ENCODE measurements around the gene AKR7A3. TPM values are rescaled to one million over a fixed set of nuclear protein-coding genes. Genes with fewer than 3 reads are reported as not detected.

The AKR7A3 gene
- total RNA-seq, 2 donors from 2014 or later, result 2.5 to 3.9 TPM

DNA sequence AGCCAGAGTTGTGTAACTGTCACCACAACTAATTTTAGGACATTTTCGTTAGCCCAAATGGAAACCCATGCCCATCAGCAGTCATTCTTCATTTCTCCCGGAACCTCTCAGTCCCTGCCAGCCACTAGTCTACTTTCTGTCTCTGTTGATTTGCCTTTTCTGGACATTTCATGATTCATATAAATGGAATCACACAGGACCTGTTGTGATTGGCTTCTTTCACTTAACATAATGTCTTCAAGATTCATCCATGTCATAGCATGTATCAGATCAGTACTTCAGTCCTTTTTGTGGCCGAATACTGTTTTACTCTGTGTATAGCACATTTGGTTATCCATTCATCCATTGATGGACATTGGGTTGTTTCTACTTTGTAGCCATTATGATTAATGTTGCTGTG lies 30.6 kb upstream of the AKR7A3 start:
- Histone ChIP-seq H3K36me3 (peaks cover 10% of the 10 kb centered on the region), H3K4me3 (no peak overlapping the region), H3K9me3 (no peaks in the 10 kb centered on the region), H3K4me1 (ENCODE audit: control insufficient read depth in 1 of 2, low read depth in 2 of 2) (peaks cover 9 to 11% of the 10 kb centered on the region in 2 donors), H3K27me3 (replicated peaks; ENCODE audit: insufficient read depth) (no peaks in the 10 kb centered on the region), H3K27ac (no peak overlapping the region)
- ATAC-seq (ENCODE audit: insufficient number of reproducible peaks, low FRiP score, low read depth) (no peak), DNase-seq (ENCODE audit: low spot score) (no peak)
- TF ChIP-seq, protein P1, sequence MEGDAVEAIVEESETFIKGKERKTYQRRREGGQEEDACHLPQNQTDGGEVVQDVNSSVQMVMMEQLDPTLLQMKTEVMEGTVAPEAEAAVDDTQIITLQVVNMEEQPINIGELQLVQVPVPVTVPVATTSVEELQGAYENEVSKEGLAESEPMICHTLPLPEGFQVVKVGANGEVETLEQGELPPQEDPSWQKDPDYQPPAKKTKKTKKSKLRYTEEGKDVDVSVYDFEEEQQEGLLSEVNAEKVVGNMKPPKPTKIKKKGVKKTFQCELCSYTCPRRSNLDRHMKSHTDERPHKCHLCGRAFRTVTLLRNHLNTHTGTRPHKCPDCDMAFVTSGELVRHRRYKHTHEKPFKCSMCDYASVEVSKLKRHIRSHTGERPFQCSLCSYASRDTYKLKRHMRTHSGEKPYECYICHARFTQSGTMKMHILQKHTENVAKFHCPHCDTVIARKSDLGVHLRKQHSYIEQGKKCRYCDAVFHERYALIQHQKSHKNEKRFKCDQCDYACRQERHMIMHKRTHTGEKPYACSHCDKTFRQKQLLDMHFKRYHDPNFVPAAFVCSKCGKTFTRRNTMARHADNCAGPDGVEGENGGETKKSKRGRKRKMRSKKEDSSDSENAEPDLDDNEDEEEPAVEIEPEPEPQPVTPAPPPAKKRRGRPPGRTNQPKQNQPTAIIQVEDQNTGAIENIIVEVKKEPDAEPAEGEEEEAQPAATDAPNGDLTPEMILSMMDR (IDR thresholded peaks at IDR 0.05), result no peak

DNA sequence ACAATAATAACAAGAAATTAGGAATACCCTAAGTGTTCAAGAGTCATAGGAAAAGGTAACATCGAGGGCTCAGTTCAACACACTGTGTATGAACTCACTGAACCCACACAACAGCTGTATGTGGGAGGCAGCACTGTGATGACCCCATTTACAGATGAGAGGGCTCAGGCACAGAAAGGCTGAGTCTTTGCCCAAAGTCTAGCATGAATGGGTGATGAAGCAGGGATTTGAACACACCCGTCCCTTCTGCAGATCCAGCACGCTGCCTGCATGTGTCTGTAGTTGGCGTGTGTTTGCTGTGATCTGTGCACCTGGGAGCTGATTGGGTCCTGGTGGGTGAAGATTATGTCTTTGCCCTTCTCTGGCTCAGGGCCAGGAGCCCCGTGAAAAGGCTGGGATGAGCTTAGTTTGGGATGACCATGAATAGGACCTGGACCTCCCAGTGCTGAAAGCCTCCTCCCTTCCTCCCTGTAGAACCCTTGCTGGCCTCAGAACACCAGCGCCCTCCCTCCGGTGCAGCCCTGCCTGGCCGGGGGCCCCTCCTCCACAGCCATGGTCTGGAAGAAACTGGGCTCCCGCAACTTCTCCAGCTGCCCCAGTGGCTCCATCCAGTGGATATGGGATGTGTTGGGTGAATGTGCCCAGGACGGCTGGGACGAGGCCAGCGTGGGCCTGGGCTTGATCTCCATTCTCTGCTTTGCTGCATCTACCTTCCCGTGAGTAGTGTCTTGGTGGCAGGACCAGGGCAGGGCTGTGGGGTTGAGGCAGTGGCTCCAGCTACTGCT lies 28.7 kb upstream of the AKR7A3 start:
- Histone ChIP-seq H3K27ac (no peak overlapping the region), H3K27me3 (replicated peaks; ENCODE audit: insufficient read depth) (no peaks in the 10 kb centered on the region), H3K4me3 (no peak overlapping the region), H3K36me3 (peaks cover 10% of the 10 kb centered on the region), H3K9me3 (no peaks in the 10 kb centered on the region), H3K4me1 (ENCODE audit: control insufficient read depth in 1 of 2, low read depth in 2 of 2) (peaks cover 23 to 24% of the 10 kb centered on the region in 2 donors)
- no peak for DNase-seq (ENCODE audit: low spot score)
- no peak for ATAC-seq (ENCODE audit: insufficient number of reproducible peaks, low FRiP score, low read depth)
- TF ChIP-seq, protein P1 (IDR thresholded peaks at IDR 0.05), result no peak

DNA sequence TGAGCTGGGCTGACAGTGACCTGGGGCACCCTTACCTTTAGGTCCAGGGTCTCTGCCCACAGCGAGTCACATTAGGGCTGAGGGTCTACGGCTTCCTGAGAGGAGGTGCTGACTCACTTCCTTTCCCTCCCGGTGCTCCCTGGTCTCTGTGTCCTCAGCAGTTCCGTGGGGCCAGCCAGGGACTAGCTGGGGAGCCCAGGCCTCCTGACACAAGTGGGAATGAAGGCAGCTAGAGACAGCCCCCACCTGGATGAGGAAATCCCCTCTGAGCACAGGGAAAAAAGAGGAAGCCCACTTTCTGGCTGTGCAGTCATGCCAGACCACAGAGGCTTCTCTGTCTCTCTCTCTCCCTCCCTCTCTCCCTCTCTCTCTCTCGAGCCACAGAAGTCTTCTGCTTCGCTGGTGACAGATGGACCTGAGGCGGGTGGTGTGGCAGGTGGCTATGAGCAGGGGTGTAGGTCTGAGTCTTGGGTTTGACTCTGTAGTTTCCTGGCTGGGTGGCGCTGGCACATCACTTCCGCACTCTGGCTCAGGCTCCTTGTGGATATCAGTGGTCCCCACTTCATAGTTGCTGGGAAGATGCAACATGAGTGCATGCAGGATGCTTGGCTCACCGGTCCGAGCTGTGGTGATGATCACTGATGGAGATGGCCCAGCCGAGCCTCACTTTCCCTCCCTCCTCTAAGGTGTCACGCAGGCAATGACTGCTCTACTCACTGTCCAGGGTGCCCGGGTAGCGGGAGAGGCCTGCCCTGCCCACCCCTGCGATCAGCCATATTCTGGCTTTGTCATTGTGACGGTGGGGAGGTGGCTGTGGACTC lies 27.0 kb upstream of the AKR7A3 start:
- TF ChIP-seq, protein P1 (IDR thresholded peaks at IDR 0.05), result no peak
- no peak for ATAC-seq (ENCODE audit: insufficient number of reproducible peaks, low FRiP score, low read depth)
- no peak for DNase-seq (ENCODE audit: low spot score)

DNA sequence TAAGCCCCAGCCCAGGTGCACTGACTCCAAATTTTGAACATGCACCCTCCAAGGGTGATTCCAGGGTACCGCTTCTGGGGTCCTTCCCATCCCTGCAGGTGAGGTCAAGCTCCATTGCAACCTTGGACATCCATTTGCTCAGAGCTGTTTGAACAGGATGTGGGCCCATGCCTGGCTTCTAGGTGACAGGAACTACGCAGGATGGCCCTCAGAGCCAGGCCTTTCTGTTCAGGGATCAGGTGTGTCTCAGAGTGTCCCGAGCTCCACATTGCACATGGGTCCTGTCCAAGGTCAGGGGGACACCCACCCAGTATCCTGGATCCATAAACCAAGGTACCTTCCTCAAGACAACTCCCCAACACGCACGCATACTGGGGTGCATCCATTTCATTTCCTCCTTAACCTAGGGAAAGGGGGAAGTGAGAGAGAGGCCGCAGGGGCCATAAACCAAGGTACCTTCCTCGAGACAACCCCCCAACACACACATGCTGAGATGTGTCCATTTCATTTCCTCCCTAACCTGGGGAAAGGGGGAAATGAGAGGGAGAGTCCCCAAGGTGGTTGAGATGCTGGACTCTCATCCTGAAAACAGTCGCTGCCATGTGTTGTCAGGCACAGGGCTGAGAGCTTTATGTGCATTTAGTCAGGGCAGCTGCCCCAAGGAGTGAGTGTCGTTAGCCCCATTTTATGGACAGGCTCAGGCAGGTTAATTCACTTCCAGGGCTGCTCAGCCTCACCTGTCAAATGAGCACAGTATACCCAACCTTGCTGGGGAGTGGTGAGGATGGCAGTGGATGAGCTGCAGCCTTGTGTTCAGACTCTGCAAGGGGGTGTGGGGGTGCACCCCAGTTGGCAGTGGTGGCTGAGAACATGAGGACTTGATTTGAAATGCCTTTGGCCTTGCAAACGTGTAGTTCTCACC lies 25.7 kb upstream of the AKR7A3 start:
- TF ChIP-seq, protein P1 (IDR thresholded peaks at IDR 0.05), result no peak
- no peak overlapping the region for H3K27ac ChIP-seq
- no peak for ATAC-seq (ENCODE audit: insufficient number of reproducible peaks, low FRiP score, low read depth)
- H3K9me3 ChIP-seq, result no peaks in the 10 kb centered on the region
- no peak overlapping the region for H3K4me3 ChIP-seq
- H3K27me3 ChIP-seq (replicated peaks; ENCODE audit: insufficient read depth), result no peaks in the 10 kb centered on the region
- H3K4me1 ChIP-seq (ENCODE audit: control insufficient read depth in 1 of 2, low read depth in 2 of 2), result peaks cover 28 to 34% of the 10 kb centered on the region in 2 donors
- peaks cover 10% of the 10 kb centered on the region for H3K36me3 ChIP-seq
- no peak for DNase-seq (ENCODE audit: low spot score)

More for the DNA sequence above, 27.0 kb upstream of the AKR7A3 start:
- H3K4me3 ChIP-seq, result no peak overlapping the region
- H3K27ac ChIP-seq, result no peak overlapping the region
- peaks cover 10% of the 10 kb centered on the region for H3K36me3 ChIP-seq
- no peaks in the 10 kb centered on the region for H3K27me3 ChIP-seq (replicated peaks; ENCODE audit: insufficient read depth)
- peaks cover 28 to 33% of the 10 kb centered on the region in 2 donors for H3K4me1 ChIP-seq (ENCODE audit: control insufficient read depth in 1 of 2, low read depth in 2 of 2)
- H3K9me3 ChIP-seq, result no peaks in the 10 kb centered on the region
